PC-9 (cell line): Measurements from ENCODE around the gene COL18A1.

Experiments used
- CTCF ChIP-seq: fragments of 200-600 bp; sonication (generic); conservative IDR thresholded peaks from 2 replicates; pipeline ENCODE4 v1.6.1; 2017; ENCODE audit warnings: mixed run types, antibody characterized with exemption, mild to moderate bottlenecking, moderate library complexity
- EZH2 ChIP-seq: fragments of 200-600 bp; sonication (generic); IDR thresholded peaks from 2 replicates; pipeline ENCODE4 v1.8.0; 2017; ENCODE audit warnings: antibody characterized with exemption, low read depth

DNA sequence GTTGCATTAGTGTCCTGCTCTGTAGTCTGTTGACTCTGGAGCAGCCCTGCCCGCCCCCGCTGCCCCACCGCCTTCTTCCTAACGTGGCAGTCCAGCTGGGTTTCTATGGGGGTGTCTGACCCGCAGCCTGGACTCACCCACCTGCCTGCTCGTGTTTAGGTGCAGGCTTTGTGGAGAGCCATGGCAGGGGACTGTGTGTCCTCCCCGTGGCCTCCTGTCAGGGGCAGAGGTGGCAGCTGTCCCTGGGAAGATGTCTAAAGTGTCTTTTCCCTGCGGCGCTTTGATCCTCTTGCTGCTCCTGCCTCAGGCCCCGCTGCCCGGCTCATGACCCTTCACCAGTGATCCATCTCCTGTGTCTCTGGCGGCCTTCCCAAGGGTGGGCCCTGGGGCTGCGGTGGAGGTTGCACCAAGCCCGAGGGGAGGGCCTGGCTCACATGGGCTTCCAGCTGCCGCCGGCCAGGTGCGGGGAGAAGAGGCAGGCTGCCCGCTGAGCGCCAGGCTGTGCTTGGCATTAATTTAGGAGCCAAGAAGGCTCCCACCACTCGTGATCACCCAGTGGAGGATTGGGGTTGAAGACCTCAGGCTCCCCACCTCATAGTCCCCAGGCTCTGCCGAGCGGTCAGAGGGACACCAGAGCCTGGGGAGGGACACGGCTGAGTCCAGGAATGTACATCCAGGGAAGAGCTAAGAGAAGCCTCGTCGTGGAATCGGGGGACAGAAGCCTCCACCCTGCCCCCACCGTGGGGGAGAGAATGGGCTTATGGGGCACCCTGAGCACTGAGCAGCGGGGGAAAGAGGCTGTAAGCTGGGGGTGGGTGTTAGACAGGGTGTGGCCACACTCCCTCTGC, 44.1 kb downstream of the COL18A1 start:
- TF ChIP-seq CTCF = no peak
- TF ChIP-seq EZH2 = no peak
